HepG2 (cell line): ENCODE measurements around the gene RNF149. TPM values are rescaled to one million over a fixed set of nuclear protein-coding genes. Genes with fewer than 3 reads are reported as not detected.

ENCODE experiments used
- ATAC-seq: fragments of 200-7000 bp; cut with Tn5 transposase; 3 replicates; pipeline ENCODE4 v1.9.1; 2020; ENCODE audit warnings: mild to moderate bottlenecking, moderate library complexity
- BruUV-seq: library from RNA; stranded (reverse); fragments of 400-500 nt; replicated peaks from 2 replicates; lab custom pipeline; 2021; lab: Mats Ljungman, UMichigan
- CTCF ChIA-PET: fragments of 300-600 bp; formaldehyde crosslinking; extraction: SDS; loops from one replicate; lab custom pipeline; 2021; ENCODE audit warnings: low total read pairs, inconsistent platforms, low intra/inter-chr PET ratio; lab: Yijun Ruan, JAX
- POLR2A ChIA-PET: fragments of 350-600 bp; sonication (Branson Sonifier 250); formaldehyde crosslinking; loops from one replicate; lab custom pipeline; 2020; ENCODE audit warnings: antibody characterized with exemption, inconsistent platforms; lab: Yijun Ruan, JAX
- DNase-seq: peaks from one replicate; pipeline ENCODE4 v3.0.0-alpha.2; 2015; ENCODE audit warnings: low spot score
- FAIRE-seq: peaks from 3 replicates; lab custom pipeline; 2011; peaks lifted over from hg19 to GRCh38; lab: Jason Lieb, UNC
- H2AFZ ChIP-seq: one replicate; pipeline ENCODE4 v1.6.1; 2011; ENCODE audit warnings: low read length, inconsistent platforms
- H3K27ac ChIP-seq: fragments of 300-600 bp; 3 replicates; pipeline ENCODE4 v1.8.0; 2011; ENCODE audit warnings: mixed run types, mild to moderate bottlenecking, mixed read lengths, low read length, inconsistent platforms; ENCODE audit not compliant: insufficient read depth; ENCODE audit errors: extremely low read length
- H3K27me3 ChIP-seq, 2 experiments: fragments of 200-600 bp in 1 of 2; 2 replicates in 1 of 2; 3 replicates in 1 of 2; pipeline versions ENCODE4 v1.6.0 to v1.8.0; 2011; ENCODE audit warnings: low read length in 2 of 2, mild to moderate bottlenecking in 2 of 2, moderate library complexity in 2 of 2, inconsistent platforms in 1 of 2; ENCODE audit not compliant: insufficient read depth in 2 of 2, control insufficient read depth in 1 of 2
- H3K36me3 ChIP-seq, 2 experiments: fragments of 200-600 bp in 1 of 2; replicated peaks in 1 of 2; 2 replicates in 1 of 2; 3 replicates in 1 of 2; pipeline versions ENCODE4 v1.5.1 to v1.8.0; 2011; ENCODE audit warnings: low read length in 2 of 2, inconsistent platforms in 1 of 2; ENCODE audit not compliant: insufficient read depth in 2 of 2, control insufficient read depth in 1 of 2
- H3K4me1 ChIP-seq: 2 replicates; pipeline ENCODE4 v1.5.1; 2012; ENCODE audit warnings: low read length, inconsistent platforms; ENCODE audit not compliant: insufficient read depth
- H3K4me2 ChIP-seq: 2 replicates; pipeline ENCODE4 v1.6.0; 2011; ENCODE audit warnings: low read depth, low read length, inconsistent platforms
- H3K4me3 ChIP-seq, 3 experiments: fragments of 200-600 bp in 1 of 3; sonication (generic), shearing (Covaris generic) in 1 of 3; replicated peaks in 1 of 3; 2 replicates each; pipeline ENCODE4 v1.5.1; 2011 to 2016; ENCODE audit warnings: low read length in 3 of 3, inconsistent platforms in 2 of 3, low read depth in 2 of 3, mild to moderate bottlenecking in 2 of 3, control low read depth in 1 of 3, mixed read lengths in 1 of 3; ENCODE audit not compliant: insufficient read depth in 1 of 3
- H3K79me2 ChIP-seq: one replicate; pipeline ENCODE4 v1.6.1; 2011; ENCODE audit warnings: low read length, inconsistent platforms; ENCODE audit not compliant: insufficient read depth
- H3K9ac ChIP-seq: 2 replicates; pipeline ENCODE4 v1.6.0; 2011; ENCODE audit warnings: mild to moderate bottlenecking, low read depth, low read length, inconsistent platforms; ENCODE audit not compliant: insufficient read depth
- H3K9me3 ChIP-seq: 2 replicates; pipeline ENCODE4 v1.5.1; 2012; ENCODE audit warnings: mild to moderate bottlenecking, low read length
- H4K20me1 ChIP-seq: 2 replicates; pipeline ENCODE4 v1.6.0; 2011; ENCODE audit warnings: inconsistent platforms, mild to moderate bottlenecking, low read length, moderate library complexity; ENCODE audit not compliant: insufficient read depth
- GTF3A ChIP-seq: sonication (generic); formaldehyde crosslinking; conservative IDR thresholded peaks from 2 replicates; pipeline ENCODE4 v1.4.0; 2020; ENCODE audit warnings: mild to moderate bottlenecking, missing genetic modification reagents
- MBD4 ChIP-seq: IDR thresholded peaks from 2 replicates; pipeline ENCODE4 v1.6.1; 2012; ENCODE audit warnings: low read length, inconsistent platforms, borderline replicate concordance
- MEF2D ChIP-seq: sonication (generic); formaldehyde crosslinking; IDR thresholded peaks from 2 replicates; pipeline ENCODE4 v1.5.1; 2020; ENCODE audit warnings: mild to moderate bottlenecking, missing genetic modification reagents
- NONO ChIP-seq, 2 experiments: fragments of 450-650 bp in 1 of 2; sonication (generic) in 1 of 2; formaldehyde crosslinking in 1 of 2; IDR thresholded peaks in 1 of 2; conservative IDR thresholded peaks in 1 of 2; 2 replicates each; pipeline versions ENCODE4 v1.6.1 to v1.8.0; 2017 to 2022; ENCODE audit warnings: mild to moderate bottlenecking in 1 of 2, missing genetic modification reagents in 1 of 2, moderate library complexity in 1 of 2
- SP140L ChIP-seq: sonication (generic); formaldehyde crosslinking; IDR thresholded peaks from 2 replicates; pipeline ENCODE4 v1.4.0; 2020; ENCODE audit warnings: missing genetic modification reagents, borderline replicate concordance
- XBP1 ChIP-seq: sonication (generic); formaldehyde crosslinking; IDR thresholded peaks from 2 replicates; pipeline ENCODE4 v1.5.0; 2020; ENCODE audit warnings: missing genetic modification reagents
- ZFP82 ChIP-seq: sonication (generic); formaldehyde crosslinking; IDR thresholded peaks from 2 replicates; pipeline ENCODE4 v1.5.1; 2020; ENCODE audit warnings: mild to moderate bottlenecking, missing genetic modification reagents, borderline replicate concordance
- ZNF382 ChIP-seq: sonication (generic); formaldehyde crosslinking; IDR thresholded peaks from 2 replicates; pipeline ENCODE4 v1.5.0; 2020; ENCODE audit warnings: missing genetic modification reagents, mild to moderate bottlenecking, borderline replicate concordance
- ZNF567 ChIP-seq: sonication (generic); formaldehyde crosslinking; IDR thresholded peaks from 2 replicates; pipeline ENCODE4 v1.8.1; 2023; ENCODE audit warnings: mild to moderate bottlenecking, missing genetic modification reagents, borderline replicate concordance
- ZNF761 ChIP-seq: sonication (generic); formaldehyde crosslinking; conservative IDR thresholded peaks from 2 replicates; pipeline ENCODE4 v1.4.0; 2020; ENCODE audit warnings: mild to moderate bottlenecking, missing genetic modification reagents
- WGBS: methylation state at CpG from one replicate; pipeline ENCODE4 v1.1.6; 2017; ENCODE audit warnings: low lambda C conversion rate; 5-methylcytosine and 5-hydroxymethylcytosine counted together
- in situ Hi-C: cut with HindIII; loops from 2 replicates; pipeline ENCODE4 v1.10.0; 2017; ENCODE audit warnings: low pct_unique_long_range_greater_than_20kb; ENCODE audit not compliant: extremely low pct_ligation_motif_present
- intact Hi-C: fragments of 100-400 bp; cut with micrococcal nuclease; formaldehyde crosslinking; loops from one replicate; pipeline ENCODE4 v1.10.0; 2022; ENCODE audit not compliant: unreplicated experiment
- polyA plus RNA-seq, 8 experiments: library from polyadenylated mRNA; depleted of rRNA in 3 of 8; stranded (reverse) in 7 of 8; unstranded in 1 of 8; fragments of >200 nt; fragmentation: Illumina TruSeq in 4 of 8; extraction: Trizol in 4 of 8; gene quantifications; 2 replicates each; pipeline versions ENCODE4 v1.2.1 to v1.2.3, GENCODE V29; 2011 to 2016; ENCODE audit warnings: low read depth in 4 of 8, missing spikeins in 1 of 8, mixed read lengths in 1 of 8; ENCODE audit not compliant: insufficient read depth in 1 of 8
- total RNA-seq, 5 experiments: library from RNA; depleted of rRNA; stranded (reverse); fragments of >200 nt; fragmentation: Illumina TruSeq; extraction: Trizol; gene quantifications; 2 replicates each; pipeline ENCODE4 v1.2.3, GENCODE V29; 2016; ENCODE audit warnings: low read depth in 1 of 5
- TF ChIP-seq, protein P1 (sequence below): sonication (generic); formaldehyde crosslinking; IDR thresholded peaks from 2 replicates; pipeline ENCODE4 v1.5.0; 2020; ENCODE audit warnings: mild to moderate bottlenecking, low read depth, missing genetic modification reagents, borderline replicate concordance
- TF ChIP-seq, protein P2 (sequence below): sonication (generic); formaldehyde crosslinking; IDR thresholded peaks from 2 replicates; pipeline ENCODE4 v1.8.1; 2022; ENCODE audit warnings: mild to moderate bottlenecking, missing genetic modification reagents

The RNF149 gene
- total and polyA plus RNA-seq, 2 of the 13 experiments (the other 11 are each of a cell fraction or from before 2014, with no cell fraction given), result 87.6 to 109 TPM

DNA sequence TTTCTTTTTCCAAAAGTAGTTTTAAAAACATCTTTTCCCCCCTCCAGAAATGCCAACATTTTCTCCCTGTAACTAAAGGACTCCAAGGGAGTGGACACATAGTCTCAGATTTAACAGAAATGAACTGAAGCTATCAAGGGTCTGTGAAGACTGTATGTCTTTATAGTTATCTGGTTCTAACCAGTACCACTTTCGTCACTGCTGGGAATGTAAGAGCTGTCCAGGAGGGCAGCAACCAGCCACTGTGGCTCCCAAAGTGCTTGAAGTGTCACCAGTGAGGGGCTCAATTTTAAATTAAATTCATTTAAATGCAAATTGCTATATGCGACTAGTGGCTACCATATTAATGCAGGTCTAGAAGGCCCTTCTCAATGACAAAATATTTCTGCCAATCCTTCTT, 15.0 kb downstream of the RNF149 start:
- 99% methylated on average over 2 of the region's 2 CpGs for WGBS
- no TSS peak for BruUV-seq
- POLR2A ChIA-PET, result interaction anchor here (1.0 kb wide), 1 partner anchor 15 kb away, joined by 5 read pairs; the partner anchor contains the start of gene RNF149

DNA sequence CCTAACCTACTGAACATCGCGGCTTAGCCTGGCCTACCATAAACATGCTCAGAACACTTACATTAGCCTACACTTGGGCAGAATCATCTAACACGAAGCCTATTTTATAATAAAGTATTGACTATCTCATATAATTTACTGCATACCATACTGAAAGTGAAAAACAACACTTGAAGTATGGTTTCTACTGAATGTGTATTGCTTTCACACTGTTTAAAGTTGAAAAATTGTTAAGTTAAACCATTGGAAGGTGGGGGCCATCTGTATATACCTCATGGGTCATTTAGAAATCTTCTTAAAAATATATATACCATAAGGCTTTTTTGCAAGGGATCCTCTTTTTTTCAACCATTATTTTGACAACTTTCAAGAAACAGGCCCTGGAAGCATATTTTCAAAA, 16.5 kb downstream of the RNF149 start:
- ChIA-PET CTCF (no interaction called here), POLR2A (no interaction called here)
- no peak for DNase-seq
- no peak for TF ChIP-seq ZFP82 (CRISPR knock-in tag)
- TF ChIP-seq GTF3A (CRISPR knock-in tag), result no peak
- no peak for TF ChIP-seq XBP1 (CRISPR knock-in tag)
- TF ChIP-seq, protein P1, sequence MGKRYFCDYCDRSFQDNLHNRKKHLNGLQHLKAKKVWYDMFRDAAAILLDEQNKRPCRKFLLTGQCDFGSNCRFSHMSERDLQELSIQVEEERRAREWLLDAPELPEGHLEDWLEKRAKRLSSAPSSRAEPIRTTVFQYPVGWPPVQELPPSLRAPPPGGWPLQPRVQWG (CRISPR knock-in tag), result no peak
- TF ChIP-seq ZNF567 (CRISPR knock-in tag), result no peak
- TF ChIP-seq MEF2D (CRISPR knock-in tag), result no peak
- TF ChIP-seq SP140L (CRISPR knock-in tag), result no peak
- Histone ChIP-seq H3K27me3 (no peaks in the 10 kb centered on the region), H3K36me3 (peaks cover 23 to 63% of the 10 kb centered on the region in 2 experiments), H3K79me2 (peaks cover 51% of the 10 kb centered on the region), H3K4me1 (peaks cover 38% of the 10 kb centered on the region), H2AFZ (no peak overlapping the region), H3K9ac (no peak overlapping the region), H3K27ac (no peak overlapping the region), H4K20me1 (peaks cover 22% of the 10 kb centered on the region), H3K4me2 (no peak overlapping the region), H3K4me3 (no peak overlapping the region), H3K9me3 (no peaks in the 10 kb centered on the region)
- FAIRE-seq, result no peak
- intact Hi-C loops (no loop called here), in situ Hi-C loops (no loop called here)
- BruUV-seq, result no TSS peak
- 92% methylated on average over 3 of the region's 3 CpGs for WGBS
- ATAC-seq, result no peak

More for the DNA sequence above, 15.0 kb downstream of the RNF149 start:
- FAIRE-seq, result no peak
- intact Hi-C loops (no loop called here), in situ Hi-C loops (no loop called here)
- Histone ChIP-seq H3K4me2 (no peak overlapping the region), H3K9ac (no peak overlapping the region), H2AFZ (no peak overlapping the region), H3K27me3 (no peaks in the 10 kb centered on the region), H4K20me1 (peaks cover 36% of the 10 kb centered on the region), H3K9me3 (no peaks in the 10 kb centered on the region), H3K36me3 (peaks cover 21 to 59% of the 10 kb centered on the region in 2 experiments), H3K4me1 (peaks cover 34% of the 10 kb centered on the region), H3K79me2 (peaks cover 65% of the 10 kb centered on the region), H3K4me3 (no peak overlapping the region), H3K27ac (no peak overlapping the region)
- CTCF ChIA-PET, result no interaction called here
- no peak for TF ChIP-seq ZNF761
- TF ChIP-seq ZNF382 (CRISPR knock-in tag), result no peak
- TF ChIP-seq MBD4, result no peak
- no peak for TF ChIP-seq NONO (IDR thresholded peaks at IDR 0.05)
- no peak for TF ChIP-seq NONO (CRISPR knock-in tag; conservative IDR thresholded peaks at IDR 0.05)
- TF ChIP-seq, protein P2, sequence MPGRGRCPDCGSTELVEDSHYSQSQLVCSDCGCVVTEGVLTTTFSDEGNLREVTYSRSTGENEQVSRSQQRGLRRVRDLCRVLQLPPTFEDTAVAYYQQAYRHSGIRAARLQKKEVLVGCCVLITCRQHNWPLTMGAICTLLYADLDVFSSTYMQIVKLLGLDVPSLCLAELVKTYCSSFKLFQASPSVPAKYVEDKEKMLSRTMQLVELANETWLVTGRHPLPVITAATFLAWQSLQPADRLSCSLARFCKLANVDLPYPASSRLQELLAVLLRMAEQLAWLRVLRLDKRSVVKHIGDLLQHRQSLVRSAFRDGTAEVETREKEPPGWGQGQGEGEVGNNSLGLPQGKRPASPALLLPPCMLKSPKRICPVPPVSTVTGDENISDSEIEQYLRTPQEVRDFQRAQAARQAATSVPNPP, result no peak
- no peak for ATAC-seq
- no peak for DNase-seq
